ENCODE measurements around the gene SLC25A19. TPM values are rescaled to one million over a fixed set of nuclear protein-coding genes. Genes with fewer than 3 reads are reported as not detected.

The SLC25A19 gene
- total RNA-seq, 2 donors from 2014 or later, result 8.8 to 10.2 TPM

GRCh38 chr17:75228305-75228704 is 60.9 kb downstream of the SLC25A19 start:
- Histone ChIP-seq H3K4me3 (no peak overlapping the region), H3K27me3 (no peaks in the 10 kb centered on the region), H3K4me1 (no peaks in the 10 kb centered on the region), H3K27ac (no peak overlapping the region), H3K36me3 (peaks cover 78% of the 10 kb centered on the region), H3K9me3 (no peaks in the 10 kb centered on the region)
- TF ChIP-seq, protein P1, sequence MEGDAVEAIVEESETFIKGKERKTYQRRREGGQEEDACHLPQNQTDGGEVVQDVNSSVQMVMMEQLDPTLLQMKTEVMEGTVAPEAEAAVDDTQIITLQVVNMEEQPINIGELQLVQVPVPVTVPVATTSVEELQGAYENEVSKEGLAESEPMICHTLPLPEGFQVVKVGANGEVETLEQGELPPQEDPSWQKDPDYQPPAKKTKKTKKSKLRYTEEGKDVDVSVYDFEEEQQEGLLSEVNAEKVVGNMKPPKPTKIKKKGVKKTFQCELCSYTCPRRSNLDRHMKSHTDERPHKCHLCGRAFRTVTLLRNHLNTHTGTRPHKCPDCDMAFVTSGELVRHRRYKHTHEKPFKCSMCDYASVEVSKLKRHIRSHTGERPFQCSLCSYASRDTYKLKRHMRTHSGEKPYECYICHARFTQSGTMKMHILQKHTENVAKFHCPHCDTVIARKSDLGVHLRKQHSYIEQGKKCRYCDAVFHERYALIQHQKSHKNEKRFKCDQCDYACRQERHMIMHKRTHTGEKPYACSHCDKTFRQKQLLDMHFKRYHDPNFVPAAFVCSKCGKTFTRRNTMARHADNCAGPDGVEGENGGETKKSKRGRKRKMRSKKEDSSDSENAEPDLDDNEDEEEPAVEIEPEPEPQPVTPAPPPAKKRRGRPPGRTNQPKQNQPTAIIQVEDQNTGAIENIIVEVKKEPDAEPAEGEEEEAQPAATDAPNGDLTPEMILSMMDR (IDR thresholded peaks at IDR 0.05), result no peak
- DNase-seq (ENCODE audit: low spot score), result no peak

DNA sequence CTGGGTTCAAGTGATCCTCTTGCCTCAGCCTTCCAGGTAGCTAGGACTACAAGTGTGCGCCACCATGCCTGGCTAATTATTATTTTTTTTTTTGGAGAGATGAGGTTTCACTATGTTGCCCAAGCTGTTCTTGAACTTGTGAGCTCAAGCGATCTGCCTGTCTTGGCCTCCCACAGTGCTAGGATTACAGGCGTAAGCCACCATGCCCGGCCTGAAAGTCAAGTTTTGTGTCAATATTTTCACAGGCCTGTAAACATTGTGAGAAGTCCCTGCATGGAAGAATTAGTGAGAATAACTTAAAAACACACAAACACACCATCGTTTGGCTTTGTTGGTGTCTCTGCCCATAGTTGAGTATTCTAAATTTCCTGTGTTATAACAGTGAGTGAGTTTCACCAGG is 61.5 kb downstream of the SLC25A19 start:
- Histone ChIP-seq H3K4me3 (no peak overlapping the region), H3K36me3 (peaks cover 74% of the 10 kb centered on the region)

DNA sequence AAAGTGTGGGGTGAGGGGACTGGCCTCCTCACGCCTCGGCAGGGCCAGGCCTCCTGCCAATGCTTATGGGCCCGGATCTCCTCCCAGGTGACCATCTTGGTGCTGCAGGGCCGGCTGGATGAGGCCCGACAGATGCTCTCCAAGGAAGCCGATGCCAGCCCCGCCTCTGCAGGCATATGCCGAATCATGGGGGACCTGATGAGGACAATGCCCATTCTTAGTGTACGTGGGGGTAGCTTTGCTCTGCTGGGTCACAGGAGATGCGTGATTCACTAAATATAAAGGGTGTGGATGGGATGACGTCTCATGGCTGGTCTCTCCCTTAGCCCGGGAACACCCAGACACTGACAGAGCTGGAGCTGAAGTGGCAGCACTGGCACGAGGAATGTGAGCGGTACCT is 64.2 kb downstream of the SLC25A19 start:
- peaks cover 66% of the 10 kb centered on the region for H3K36me3 ChIP-seq
- H3K27ac ChIP-seq, result no peak overlapping the region
- H3K4me3 ChIP-seq, result no peak overlapping the region
- no peak for DNase-seq (ENCODE audit: low spot score)
- TF ChIP-seq, protein P1 (IDR thresholded peaks at IDR 0.05), result no peak
- H3K9me3 ChIP-seq, result no peaks in the 10 kb centered on the region
- no peaks in the 10 kb centered on the region for H3K4me1 ChIP-seq
- no peaks in the 10 kb centered on the region for H3K27me3 ChIP-seq

More for the DNA sequence above, 61.5 kb downstream of the SLC25A19 start:
- H3K4me1 ChIP-seq, result no peaks in the 10 kb centered on the region
- DNase-seq (ENCODE audit: low spot score), result no peak
- H3K9me3 ChIP-seq, result no peaks in the 10 kb centered on the region
- no peaks in the 10 kb centered on the region for H3K27me3 ChIP-seq
- TF ChIP-seq, protein P1 (IDR thresholded peaks at IDR 0.05), result no peak
- H3K27ac ChIP-seq, result no peak overlapping the region

Other genes starting within 250 kb of the SLC25A19 start
- 100 to 1,000 TPM; 675 to 871 TPM for gene ATP5PD, start 242.5 kb downstream of the SLC25A19 start, total RNA-seq
- gene KCTD2, start 242.2 kb downstream of the SLC25A19 start, total RNA-seq, result 10 to 100 TPM; 17.9 to 28.4 TPM
- 10 to 100 TPM; 16.5 to 34.1 TPM for gene SLC16A5, start 201.5 kb downstream of the SLC25A19 start, total RNA-seq
- 1 to 10 TPM; 4.9 to 9.5 TPM for gene ARMC7, start 179.5 kb downstream of the SLC25A19 start, total RNA-seq
- gene NT5C, start 157.7 kb downstream of the SLC25A19 start, total RNA-seq, result 10 to 100 TPM; 41.4 to 77.5 TPM
- gene JPT1, start 134.9 kb downstream of the SLC25A19 start, total RNA-seq, result 10 to 100 TPM; 15.1 to 15.8 TPM
- gene SUMO2, start 106.5 kb downstream of the SLC25A19 start, total RNA-seq, result 10 to 100 TPM; 45.7 to 58.1 TPM
- gene NUP85, start 83.8 kb downstream of the SLC25A19 start, total RNA-seq, result 10 to 100 TPM; 10.3 to 14.3 TPM
- 10 to 100 TPM; 18.5 to 23.7 TPM for gene GGA3, start 27.8 kb downstream of the SLC25A19 start, total RNA-seq
- 10 to 100 TPM; 66.7 to 74.1 TPM for gene MRPS7, start 27.6 kb downstream of the SLC25A19 start, total RNA-seq
- gene MIF4GD, start 18.2 kb downstream of the SLC25A19 start, total RNA-seq, result 10 to 100 TPM; 18.0 to 24.9 TPM
- 100 to 1,000 TPM in 1 of 2 donors, 10 to 100 TPM in 1; 80.8 to 112 TPM for gene GRB2, start 116.2 kb upstream of the SLC25A19 start, total RNA-seq
- 10 to 100 TPM; 56.3 to 61.6 TPM for gene TMEM94, start 167.2 kb upstream of the SLC25A19 start, total RNA-seq
- 10 to 100 TPM; 18.3 to 28.7 TPM for gene CASKIN2, start 226.1 kb upstream of the SLC25A19 start, total RNA-seq
- 10 to 100 TPM in 1 of 2 donors, 1 to 10 TPM in 1; 9.6 to 13.8 TPM for gene TSEN54, start 227.1 kb upstream of the SLC25A19 start, total RNA-seq
- 1 to 10 TPM; 4.1 to 8.5 TPM for gene LLGL2, start 236.3 kb upstream of the SLC25A19 start, total RNA-seq

Measured in right atrium auricular region (tissue), 2 donors.